Measurements from ENCODE around the gene CCRL2.

GRCh38 chr3:46375814-46376213, 31.2 kb upstream of the CCRL2 start:
- TF ChIP-seq ZBTB1 (tag by site-specific recombination; IDR thresholded peaks at IDR 0.05) (no peak), ZNF571 (tag by site-specific recombination; IDR thresholded peaks at IDR 0.05) (no peak), ZNF221 (tag by site-specific recombination; IDR thresholded peaks at IDR 0.05; ENCODE audit: borderline replicate concordance) (no peak), SP2 (tag by site-specific recombination; IDR thresholded peaks at IDR 0.05) (no peak), GFI1B (tag by site-specific recombination; IDR thresholded peaks at IDR 0.05) (no peak), GLI2 (tag by site-specific recombination; IDR thresholded peaks at IDR 0.05; ENCODE audit: borderline replicate concordance, low read depth) (no peak), ZBTB49 (tag by site-specific recombination; IDR thresholded peaks at IDR 0.05; ENCODE audit: low read depth) (no peak)
- TF ChIP-seq, protein P1, sequence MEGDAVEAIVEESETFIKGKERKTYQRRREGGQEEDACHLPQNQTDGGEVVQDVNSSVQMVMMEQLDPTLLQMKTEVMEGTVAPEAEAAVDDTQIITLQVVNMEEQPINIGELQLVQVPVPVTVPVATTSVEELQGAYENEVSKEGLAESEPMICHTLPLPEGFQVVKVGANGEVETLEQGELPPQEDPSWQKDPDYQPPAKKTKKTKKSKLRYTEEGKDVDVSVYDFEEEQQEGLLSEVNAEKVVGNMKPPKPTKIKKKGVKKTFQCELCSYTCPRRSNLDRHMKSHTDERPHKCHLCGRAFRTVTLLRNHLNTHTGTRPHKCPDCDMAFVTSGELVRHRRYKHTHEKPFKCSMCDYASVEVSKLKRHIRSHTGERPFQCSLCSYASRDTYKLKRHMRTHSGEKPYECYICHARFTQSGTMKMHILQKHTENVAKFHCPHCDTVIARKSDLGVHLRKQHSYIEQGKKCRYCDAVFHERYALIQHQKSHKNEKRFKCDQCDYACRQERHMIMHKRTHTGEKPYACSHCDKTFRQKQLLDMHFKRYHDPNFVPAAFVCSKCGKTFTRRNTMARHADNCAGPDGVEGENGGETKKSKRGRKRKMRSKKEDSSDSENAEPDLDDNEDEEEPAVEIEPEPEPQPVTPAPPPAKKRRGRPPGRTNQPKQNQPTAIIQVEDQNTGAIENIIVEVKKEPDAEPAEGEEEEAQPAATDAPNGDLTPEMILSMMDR (tag by site-specific recombination; IDR thresholded peaks at IDR 0.05), result no peak
